CD1c-positive myeloid dendritic cell (primary cell): ENCODE measurements around the gene YBX2.

Experiments
- DNase-seq: peaks from one replicate; pipeline ENCODE4 v3.0.0-alpha.2; 2016; ENCODE audit errors: extremely low spot score

Gene YBX2

GRCh38 chr17:7296189-7296861, 1.9 kb upstream of the YBX2 start:
- peak; percentile 90 for DNase-seq

GRCh38 chr17:7295230-7296180, 1.1 kb upstream of the YBX2 start:
- DNase-seq = no peak

- no peak for DNase-seq
Measured at GRCh38 chr17:7293816-7294613, 424 bp downstream of the YBX2 start.

- no peak for DNase-seq
Measured at GRCh38 chr17:7293159-7293558, 1.3 kb downstream of the YBX2 start.

- no peak for DNase-seq
Measured at GRCh38 chr17:7292729-7293128, 1.7 kb downstream of the YBX2 start.

GRCh38 chr17:7292194-7292593, 2.2 kb downstream of the YBX2 start:
- DNase-seq = no peak

GRCh38 chr17:7290685-7291084, 3.8 kb downstream of the YBX2 start:
- DNase-seq = no peak

- DNase-seq = no peak
Measured at GRCh38 chr17:7290166-7290565, 4.3 kb downstream of the YBX2 start.

- DNase-seq = no peak
Measured at GRCh38 chr17:7289256-7290032, 5.0 kb downstream of the YBX2 start.

- DNase-seq = no peak
Measured at GRCh38 chr17:7285679-7286078, 8.8 kb downstream of the YBX2 start.

GRCh38 chr17:7284911-7285310, 9.5 kb downstream of the YBX2 start:
- no peak for DNase-seq

- DNase-seq = peak; percentile 63
Measured at GRCh38 chr17:7283471-7284216, 10.8 kb downstream of the YBX2 start.

GRCh38 chr17:7282752-7283321, 11.6 kb downstream of the YBX2 start:
- DNase-seq = peak; percentile 17

GRCh38 chr17:7281953-7282751, 12.3 kb downstream of the YBX2 start:
- no peak for DNase-seq

- peak; percentile 94 for DNase-seq
Measured at GRCh38 chr17:7281074-7281952, 13.1 kb downstream of the YBX2 start, which contains the start of gene SLC2A4. TSS of gene SLC2A4 (plus strand) at chr17:7281718. CDS start at chr17:7281935, 217 bp downstream.

GRCh38 chr17:7280519-7281073, 13.8 kb downstream of the YBX2 start:
- peak; percentile 84 for DNase-seq

- DNase-seq = no peak
Measured at GRCh38 chr17:7279448-7279847, 15.0 kb downstream of the YBX2 start.

- no peak for DNase-seq
Measured at GRCh38 chr17:7266784-7267183, 27.7 kb downstream of the YBX2 start.
